ENCODE measurements around the gene FRY.

The FRY gene

GRCh38 chr13:32224916-32225315 lies 193.3 kb downstream of the FRY start:
- Histone ChIP-seq H3K36me3 (ENCODE audit: insufficient read depth, low read length) (peaks cover 15% of the 10 kb centered on the region), H3K4me3 (ENCODE audit: low read depth in 1 of 2, low read length in 2 of 2) (no peak overlapping the region), H3K9me3 (ENCODE audit: low read length) (no peaks in the 10 kb centered on the region), H3K27ac (ENCODE audit: low read depth, low read length) (no peak overlapping the region), H3K4me1 (ENCODE audit: insufficient read depth, low read length) (peaks cover 8% of the 10 kb centered on the region), H3K27me3 (ENCODE audit: control insufficient read depth in 1 of 2, insufficient read depth in 2 of 2, low read length in 2 of 2) (no peaks in the 10 kb centered on the region), H3K9ac (ENCODE audit: low read length) (no peak overlapping the region)

GRCh38 chr13:32225481-32225931 lies 193.9 kb downstream of the FRY start:
- peaks cover 8% of the 10 kb centered on the region for H3K4me1 ChIP-seq (ENCODE audit: insufficient read depth, low read length)
- H3K4me3 ChIP-seq (ENCODE audit: low read depth in 1 of 2, low read length in 2 of 2) = no peak overlapping the region
- H3K36me3 ChIP-seq (ENCODE audit: insufficient read depth, low read length) = peaks cover 15% of the 10 kb centered on the region
- no peak overlapping the region for H3K9ac ChIP-seq (ENCODE audit: low read length)
- H3K27ac ChIP-seq (ENCODE audit: low read depth, low read length) = no peak overlapping the region
- H3K27me3 ChIP-seq (ENCODE audit: control insufficient read depth in 1 of 2, insufficient read depth in 2 of 2, low read length in 2 of 2) = no peaks in the 10 kb centered on the region
- H3K9me3 ChIP-seq (ENCODE audit: low read length) = no peaks in the 10 kb centered on the region

GRCh38 chr13:32228330-32229041 lies 196.9 kb downstream of the FRY start:
- H3K27me3 ChIP-seq (ENCODE audit: control insufficient read depth in 1 of 2, insufficient read depth in 2 of 2, low read length in 2 of 2) = no peaks in the 10 kb centered on the region
- H3K9me3 ChIP-seq (ENCODE audit: low read length) = no peaks in the 10 kb centered on the region
- no peak overlapping the region for H3K9ac ChIP-seq (ENCODE audit: low read length)
- H3K36me3 ChIP-seq (ENCODE audit: insufficient read depth, low read length) = peaks cover 20% of the 10 kb centered on the region
- no peak overlapping the region for H3K27ac ChIP-seq (ENCODE audit: low read depth, low read length)
- H3K4me3 ChIP-seq (ENCODE audit: low read depth in 1 of 2, low read length in 2 of 2) = no peak overlapping the region
- peaks cover 20% of the 10 kb centered on the region for H3K4me1 ChIP-seq (ENCODE audit: insufficient read depth, low read length)

GRCh38 chr13:32229443-32229842 lies 197.9 kb downstream of the FRY start:
- H3K36me3 ChIP-seq (ENCODE audit: insufficient read depth, low read length) = peaks cover 20% of the 10 kb centered on the region
- H3K4me1 ChIP-seq (ENCODE audit: insufficient read depth, low read length) = peaks cover 25% of the 10 kb centered on the region
- no peaks in the 10 kb centered on the region for H3K27me3 ChIP-seq (ENCODE audit: control insufficient read depth in 1 of 2, insufficient read depth in 2 of 2, low read length in 2 of 2)
- H3K9ac ChIP-seq (ENCODE audit: low read length) = no peak overlapping the region
- H3K9me3 ChIP-seq (ENCODE audit: low read length) = no peaks in the 10 kb centered on the region
- H3K27ac ChIP-seq (ENCODE audit: low read depth, low read length) = no peak overlapping the region
- no peak overlapping the region for H3K4me3 ChIP-seq (ENCODE audit: low read depth in 1 of 2, low read length in 2 of 2)

- Histone ChIP-seq H3K36me3 (ENCODE audit: insufficient read depth, low read length) (peaks cover 19% of the 10 kb centered on the region), H3K27ac (ENCODE audit: low read depth, low read length) (no peak overlapping the region), H3K9ac (ENCODE audit: low read length) (no peak overlapping the region), H3K4me1 (ENCODE audit: insufficient read depth, low read length) (peaks cover 16% of the 10 kb centered on the region), H3K27me3 (ENCODE audit: control insufficient read depth in 1 of 2, insufficient read depth in 2 of 2, low read length in 2 of 2) (no peaks in the 10 kb centered on the region), H3K4me3 (ENCODE audit: low read depth in 1 of 2, low read length in 2 of 2) (no peak overlapping the region), H3K9me3 (ENCODE audit: low read length) (no peaks in the 10 kb centered on the region)
Measured at GRCh38 chr13:32232263-32232662, 200.7 kb downstream of the FRY start.

- H3K9me3 ChIP-seq (ENCODE audit: low read length) = no peaks in the 10 kb centered on the region
- peaks cover 25% of the 10 kb centered on the region for H3K36me3 ChIP-seq (ENCODE audit: insufficient read depth, low read length)
- no peaks in the 10 kb centered on the region for H3K27me3 ChIP-seq (ENCODE audit: control insufficient read depth in 1 of 2, insufficient read depth in 2 of 2, low read length in 2 of 2)
- H3K9ac ChIP-seq (ENCODE audit: low read length) = no peak overlapping the region
- H3K27ac ChIP-seq (ENCODE audit: low read depth, low read length) = no peak overlapping the region
- no peak overlapping the region for H3K4me3 ChIP-seq (ENCODE audit: low read depth in 1 of 2, low read length in 2 of 2)
- peaks cover 16% of the 10 kb centered on the region for H3K4me1 ChIP-seq (ENCODE audit: insufficient read depth, low read length)
Measured at GRCh38 chr13:32233062-32233461, 201.5 kb downstream of the FRY start.

- H3K27ac ChIP-seq (ENCODE audit: low read depth, low read length) = no peak overlapping the region
- no peaks in the 10 kb centered on the region for H3K27me3 ChIP-seq (ENCODE audit: control insufficient read depth in 1 of 2, insufficient read depth in 2 of 2, low read length in 2 of 2)
- no peak overlapping the region for H3K4me3 ChIP-seq (ENCODE audit: low read depth in 1 of 2, low read length in 2 of 2)
- H3K36me3 ChIP-seq (ENCODE audit: insufficient read depth, low read length) = peaks cover 36% of the 10 kb centered on the region
- peaks cover 16% of the 10 kb centered on the region for H3K4me1 ChIP-seq (ENCODE audit: insufficient read depth, low read length)
- no peaks in the 10 kb centered on the region for H3K9me3 ChIP-seq (ENCODE audit: low read length)
- no peak overlapping the region for H3K9ac ChIP-seq (ENCODE audit: low read length)
Measured at GRCh38 chr13:32234914-32235313, 203.3 kb downstream of the FRY start.

GRCh38 chr13:32237681-32238080 lies 206.1 kb downstream of the FRY start:
- Histone ChIP-seq H3K27me3 (ENCODE audit: control insufficient read depth in 1 of 2, insufficient read depth in 2 of 2, low read length in 2 of 2) (no peaks in the 10 kb centered on the region), H3K9me3 (ENCODE audit: low read length) (no peaks in the 10 kb centered on the region)

GRCh38 chr13:32243695-32244094 lies 212.1 kb downstream of the FRY start:
- peaks cover 15% of the 10 kb centered on the region for H3K4me1 ChIP-seq (ENCODE audit: insufficient read depth, low read length)
- no peaks in the 10 kb centered on the region for H3K9me3 ChIP-seq (ENCODE audit: low read length)
- no peak overlapping the region for H3K27ac ChIP-seq (ENCODE audit: low read depth, low read length)
- H3K4me3 ChIP-seq (ENCODE audit: low read depth in 1 of 2, low read length in 2 of 2) = no peak overlapping the region
- no peak overlapping the region for H3K9ac ChIP-seq (ENCODE audit: low read length)
- H3K36me3 ChIP-seq (ENCODE audit: insufficient read depth, low read length) = peaks cover 29% of the 10 kb centered on the region
- no peaks in the 10 kb centered on the region for H3K27me3 ChIP-seq (ENCODE audit: control insufficient read depth in 1 of 2, insufficient read depth in 2 of 2, low read length in 2 of 2)

More at GRCh38 chr13:32237681-32238080, 206.1 kb downstream of the FRY start:
- Histone ChIP-seq H3K27ac (ENCODE audit: low read depth, low read length) (no peak overlapping the region), H3K9ac (ENCODE audit: low read length) (no peak overlapping the region), H3K36me3 (ENCODE audit: insufficient read depth, low read length) (peaks cover 43% of the 10 kb centered on the region), H3K4me1 (ENCODE audit: insufficient read depth, low read length) (peaks cover 13% of the 10 kb centered on the region), H3K4me3 (ENCODE audit: low read depth in 1 of 2, low read length in 2 of 2) (no peak overlapping the region)

- H3K27me3 ChIP-seq (ENCODE audit: control insufficient read depth in 1 of 2, insufficient read depth in 2 of 2, low read length in 2 of 2) = no peaks in the 10 kb centered on the region
- H3K4me1 ChIP-seq (ENCODE audit: insufficient read depth, low read length) = peaks cover 15% of the 10 kb centered on the region
- peaks cover 25% of the 10 kb centered on the region for H3K36me3 ChIP-seq (ENCODE audit: insufficient read depth, low read length)
Measured at GRCh38 chr13:32245555-32245954, 214.0 kb downstream of the FRY start.

GRCh38 chr13:32246468-32246867 lies 214.9 kb downstream of the FRY start:
- H3K9ac ChIP-seq (ENCODE audit: low read length) = no peak overlapping the region
- no peak overlapping the region for H3K27ac ChIP-seq (ENCODE audit: low read depth, low read length)
- peaks cover 15% of the 10 kb centered on the region for H3K4me1 ChIP-seq (ENCODE audit: insufficient read depth, low read length)
- no peak overlapping the region for H3K4me3 ChIP-seq (ENCODE audit: low read depth in 1 of 2, low read length in 2 of 2)
- H3K9me3 ChIP-seq (ENCODE audit: low read length) = no peaks in the 10 kb centered on the region
- H3K27me3 ChIP-seq (ENCODE audit: control insufficient read depth in 1 of 2, insufficient read depth in 2 of 2, low read length in 2 of 2) = no peaks in the 10 kb centered on the region
- H3K36me3 ChIP-seq (ENCODE audit: insufficient read depth, low read length) = peaks cover 22% of the 10 kb centered on the region

More at GRCh38 chr13:32245555-32245954, 214.0 kb downstream of the FRY start:
- H3K4me3 ChIP-seq (ENCODE audit: low read depth in 1 of 2, low read length in 2 of 2) = no peak overlapping the region
- H3K27ac ChIP-seq (ENCODE audit: low read depth, low read length) = no peak overlapping the region
- no peak overlapping the region for H3K9ac ChIP-seq (ENCODE audit: low read length)
- no peaks in the 10 kb centered on the region for H3K9me3 ChIP-seq (ENCODE audit: low read length)

- Histone ChIP-seq H3K4me1 (ENCODE audit: insufficient read depth, low read length) (peaks cover 18% of the 10 kb centered on the region), H3K27ac (ENCODE audit: low read depth, low read length) (no peak overlapping the region), H3K36me3 (ENCODE audit: insufficient read depth, low read length) (peaks cover 22% of the 10 kb centered on the region), H3K9me3 (ENCODE audit: low read length) (no peaks in the 10 kb centered on the region), H3K4me3 (ENCODE audit: low read depth in 1 of 2, low read length in 2 of 2) (no peak overlapping the region), H3K27me3 (ENCODE audit: control insufficient read depth in 1 of 2, insufficient read depth in 2 of 2, low read length in 2 of 2) (no peaks in the 10 kb centered on the region), H3K9ac (ENCODE audit: low read length) (no peak overlapping the region)
Measured at GRCh38 chr13:32247887-32248286, 216.3 kb downstream of the FRY start.
